Astrocyte (in vitro differentiated cells and primary cell): Measurements from ENCODE around the gene RNFT2. TPM values are rescaled to one million over a fixed set of nuclear protein-coding genes. Genes with fewer than 3 reads are reported as not detected.

ENCODE experiments used
- DNase-seq: peaks from one replicate; pipeline ENCODE4 v3.0.0-alpha.2; 2010; ENCODE audit warnings: low read depth
- FAIRE-seq: peaks from 2 replicates; lab custom pipeline; 2011; peaks lifted over from hg19 to GRCh38; lab: Jason Lieb, UNC
- H2AFZ ChIP-seq: 2 replicates; pipeline ENCODE4 v1.6.0; 2012; ENCODE audit warnings: low read depth, low read length, inconsistent platforms
- H3K27ac ChIP-seq: 2 replicates; pipeline ENCODE4 v1.5.1; 2011; ENCODE audit warnings: low read depth, low read length, inconsistent platforms
- H3K27me3 ChIP-seq: 2 replicates; pipeline ENCODE4 v1.6.0; 2011; ENCODE audit warnings: low read length, inconsistent platforms; ENCODE audit not compliant: insufficient read depth
- H3K36me3 ChIP-seq: 2 replicates; pipeline ENCODE4 v1.5.1; 2011; ENCODE audit warnings: low read length, inconsistent platforms; ENCODE audit not compliant: insufficient read depth
- H3K4me1 ChIP-seq: 2 replicates; pipeline ENCODE4 v1.5.1; 2011; ENCODE audit warnings: low read length, inconsistent platforms; ENCODE audit not compliant: insufficient read depth
- H3K4me2 ChIP-seq: 2 replicates; pipeline ENCODE4 v1.6.0; 2012; ENCODE audit warnings: low read length, inconsistent platforms
- H3K4me3 ChIP-seq: 2 replicates; pipeline ENCODE4 v1.5.1; 2011; ENCODE audit warnings: low read depth, mild to moderate bottlenecking, low read length, inconsistent platforms; ENCODE audit not compliant: insufficient read depth
- H3K79me2 ChIP-seq: 2 replicates; pipeline ENCODE4 v1.6.0; 2012; ENCODE audit warnings: mild to moderate bottlenecking, low read length, inconsistent platforms; ENCODE audit not compliant: insufficient read depth
- H3K9ac ChIP-seq: 2 replicates; pipeline ENCODE4 v1.6.0; 2012; ENCODE audit warnings: mild to moderate bottlenecking, low read length, inconsistent platforms
- H3K9me3 ChIP-seq: 2 replicates; pipeline ENCODE4 v1.5.1; 2012; ENCODE audit warnings: low read depth, mild to moderate bottlenecking, low read length, inconsistent platforms; ENCODE audit not compliant: insufficient read depth
- H4K20me1 ChIP-seq: 2 replicates; pipeline ENCODE4 v1.6.0; 2012; ENCODE audit warnings: low read length, inconsistent platforms; ENCODE audit not compliant: insufficient read depth
- H3K27ac Mint-ChIP-seq: one replicate; pipeline ENCODE4 v1.8.0; 2021; ENCODE audit warnings: mild to moderate bottlenecking, mixed read lengths; ENCODE audit not compliant: unreplicated experiment
- H3K27me3 Mint-ChIP-seq: one replicate; pipeline ENCODE4 v1.8.0; 2021; ENCODE audit warnings: low read depth, mixed read lengths; ENCODE audit not compliant: unreplicated experiment
- H3K36me3 Mint-ChIP-seq: one replicate; pipeline ENCODE4 v1.8.0; 2021; ENCODE audit warnings: low read depth, mixed read lengths; ENCODE audit not compliant: unreplicated experiment
- H3K4me1 Mint-ChIP-seq: one replicate; pipeline ENCODE4 v1.8.0; 2021; ENCODE audit warnings: low read depth, mixed read lengths; ENCODE audit not compliant: unreplicated experiment
- H3K4me3 Mint-ChIP-seq: one replicate; pipeline ENCODE4 v1.8.0; 2021; ENCODE audit warnings: mild to moderate bottlenecking, moderate library complexity, mixed read lengths; ENCODE audit not compliant: unreplicated experiment
- H3K9me3 Mint-ChIP-seq: one replicate; pipeline ENCODE4 v1.8.0; 2021; ENCODE audit warnings: mild to moderate bottlenecking, mixed read lengths; ENCODE audit not compliant: unreplicated experiment
- CTCF ChIP-seq: IDR thresholded peaks from 2 replicates; pipeline ENCODE4 v1.5.1; 2011; ENCODE audit warnings: low read depth, mild to moderate bottlenecking, inconsistent platforms, low read length, moderate library complexity; ENCODE audit not compliant: insufficient read depth
- EZH2 ChIP-seq: IDR thresholded peaks from 2 replicates; pipeline ENCODE4 v1.6.1; 2012; ENCODE audit warnings: mild to moderate bottlenecking, low read length, inconsistent platforms; ENCODE audit not compliant: insufficient read depth
- total RNA-seq: library from RNA; stranded (reverse); gene quantifications from 2 replicates; pipeline ENCODE4 v1.2.1, GENCODE V29; 2021

Gene RNFT2
- total RNA-seq, 1 donor from 2014 or later = 8.9 TPM

GRCh38 chr12:116713527-116713926 is 24.6 kb upstream of the RNFT2 start:
- Histone ChIP-seq H3K4me3 (no peak overlapping the region), H3K27ac (no peak overlapping the region), H3K27me3 (peaks cover 18% of the 10 kb centered on the region), H3K36me3 (peaks cover 8% of the 10 kb centered on the region), H3K4me1 (peaks cover 15% of the 10 kb centered on the region), H3K79me2 (no peaks in the 10 kb centered on the region), H3K9me3 (no peaks in the 10 kb centered on the region), H3K9ac (no peak overlapping the region), H3K4me2 (no peak overlapping the region), H4K20me1 (peaks cover 15% of the 10 kb centered on the region), H2AFZ (no peak overlapping the region)
- Mint-ChIP-seq H3K36me3 (peaks cover 13% of the 10 kb centered on the region), H3K4me3 (no peak overlapping the region), H3K27ac (no peak overlapping the region), H3K4me1 (peaks cover 6% of the 10 kb centered on the region), H3K9me3 (no peaks in the 10 kb centered on the region), H3K27me3 (peaks cover 4% of the 10 kb centered on the region)
- TF ChIP-seq CTCF (no peak), EZH2 (no peak)
- DNase-seq = no peak
- FAIRE-seq = no peak

GRCh38 chr12:116714175-116714574 is 23.9 kb upstream of the RNFT2 start:
- Histone ChIP-seq H2AFZ (no peak overlapping the region), H3K4me2 (no peak overlapping the region), H3K4me3 (no peak overlapping the region), H4K20me1 (peaks cover 20% of the 10 kb centered on the region), H3K27me3 (peaks cover 12% of the 10 kb centered on the region), H3K36me3 (peaks cover 8% of the 10 kb centered on the region), H3K9ac (no peak overlapping the region), H3K79me2 (no peaks in the 10 kb centered on the region), H3K9me3 (no peaks in the 10 kb centered on the region), H3K27ac (no peak overlapping the region), H3K4me1 (peaks cover 22% of the 10 kb centered on the region)
- no peaks in the 10 kb centered on the region for H3K9me3 Mint-ChIP-seq
- H3K27ac Mint-ChIP-seq = no peak overlapping the region
- peaks cover 9% of the 10 kb centered on the region for H3K4me1 Mint-ChIP-seq
- H3K27me3 Mint-ChIP-seq = no peaks in the 10 kb centered on the region
- no peak for FAIRE-seq
- H3K4me3 Mint-ChIP-seq = no peak overlapping the region
- no peak for DNase-seq
- TF ChIP-seq CTCF = no peak
- no peak for TF ChIP-seq EZH2
- peaks cover 12% of the 10 kb centered on the region for H3K36me3 Mint-ChIP-seq

GRCh38 chr12:116717466-116718437 is 20.4 kb upstream of the RNFT2 start:
- Histone ChIP-seq H3K4me3 (peak overlapping the region; percentile 13), H3K9me3 (no peaks in the 10 kb centered on the region), H3K27me3 (no peaks in the 10 kb centered on the region), H3K36me3 (peaks cover 8% of the 10 kb centered on the region), H3K4me1 (peaks cover 32% of the 10 kb centered on the region), H3K9ac (peak overlapping the region; percentile 27), H3K79me2 (no peaks in the 10 kb centered on the region), H4K20me1 (peaks cover 50% of the 10 kb centered on the region), H3K27ac (no peak overlapping the region), H2AFZ (peak overlapping the region; percentile 19), H3K4me2 (peak overlapping the region; percentile 81)
- FAIRE-seq (no peak), DNase-seq (peak; percentile 71)
- Mint-ChIP-seq H3K27ac (no peak overlapping the region), H3K9me3 (no peaks in the 10 kb centered on the region), H3K4me1 (peaks cover 14% of the 10 kb centered on the region), H3K4me3 (no peak overlapping the region), H3K27me3 (no peaks in the 10 kb centered on the region), H3K36me3 (peaks cover 22% of the 10 kb centered on the region)
- no peak for TF ChIP-seq CTCF
- TF ChIP-seq EZH2 = no peak
